Neural progenitor cell (in vitro differentiated cells): Measurements from ENCODE around the gene RNASE7.

Experiments
- CTCF ChIP-seq: fragments of 200-600 bp; sonication (generic); IDR thresholded peaks from 2 replicates; pipeline ENCODE4 v1.5.1; 2017; ENCODE audit warnings: antibody characterized with exemption, mild to moderate bottlenecking
- EZH2 ChIP-seq: fragments of 200-600 bp; sonication (generic); IDR thresholded peaks from 2 replicates; pipeline ENCODE4 v1.6.1; 2017; ENCODE audit warnings: antibody characterized with exemption, mild to moderate bottlenecking, moderate library complexity

- TF ChIP-seq CTCF (no peak), EZH2 (no peak)
Observed at GRCh38 chr14:21078726-21079125, 36.6 kb downstream of the RNASE7 start.
